ENCODE results near the gene UGT2B7. TPM values are rescaled to one million over a fixed set of nuclear protein-coding genes. Genes with fewer than 3 reads are reported as not detected.

Gene UGT2B7
- total RNA-seq, 1 donor from 2014 or later = not detected

DNA sequence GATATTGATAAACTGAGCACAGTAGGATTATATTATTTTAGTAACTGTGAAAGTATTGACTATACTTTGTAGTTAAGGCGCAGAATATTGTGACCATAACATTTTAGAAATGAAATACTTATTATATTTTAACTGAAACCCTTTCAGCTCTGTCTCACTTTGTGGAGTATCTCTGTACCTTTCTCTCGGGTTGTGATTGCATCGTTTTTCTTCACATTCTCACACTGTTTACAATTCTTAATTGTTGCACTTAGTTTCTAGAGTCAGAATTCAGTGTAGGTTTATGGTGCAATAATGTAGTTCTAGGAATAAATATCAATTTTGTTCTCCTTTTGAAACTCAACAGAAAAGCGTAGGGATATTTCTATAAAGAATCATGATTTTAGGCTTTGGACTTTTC is 57.7 kb downstream of the UGT2B7 start:
- Mint-ChIP-seq H3K4me3 (no peak overlapping the region), H3K27ac (no peak overlapping the region), H3K9me3 (no peaks in the 10 kb centered on the region), H3K36me3 (no peaks in the 10 kb centered on the region), H3K4me1 (peaks cover 4% of the 10 kb centered on the region), H3K27me3 (ENCODE audit: low read depth) (no peaks in the 10 kb centered on the region)
- DNase-seq (ENCODE audit: low spot score in 2 of 2, unreplicated experiment in 2 of 2) = no peak
- TF ChIP-seq, protein P1, sequence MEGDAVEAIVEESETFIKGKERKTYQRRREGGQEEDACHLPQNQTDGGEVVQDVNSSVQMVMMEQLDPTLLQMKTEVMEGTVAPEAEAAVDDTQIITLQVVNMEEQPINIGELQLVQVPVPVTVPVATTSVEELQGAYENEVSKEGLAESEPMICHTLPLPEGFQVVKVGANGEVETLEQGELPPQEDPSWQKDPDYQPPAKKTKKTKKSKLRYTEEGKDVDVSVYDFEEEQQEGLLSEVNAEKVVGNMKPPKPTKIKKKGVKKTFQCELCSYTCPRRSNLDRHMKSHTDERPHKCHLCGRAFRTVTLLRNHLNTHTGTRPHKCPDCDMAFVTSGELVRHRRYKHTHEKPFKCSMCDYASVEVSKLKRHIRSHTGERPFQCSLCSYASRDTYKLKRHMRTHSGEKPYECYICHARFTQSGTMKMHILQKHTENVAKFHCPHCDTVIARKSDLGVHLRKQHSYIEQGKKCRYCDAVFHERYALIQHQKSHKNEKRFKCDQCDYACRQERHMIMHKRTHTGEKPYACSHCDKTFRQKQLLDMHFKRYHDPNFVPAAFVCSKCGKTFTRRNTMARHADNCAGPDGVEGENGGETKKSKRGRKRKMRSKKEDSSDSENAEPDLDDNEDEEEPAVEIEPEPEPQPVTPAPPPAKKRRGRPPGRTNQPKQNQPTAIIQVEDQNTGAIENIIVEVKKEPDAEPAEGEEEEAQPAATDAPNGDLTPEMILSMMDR (IDR thresholded peaks at IDR 0.05; ENCODE audit: unreplicated experiment) = no peak

DNA sequence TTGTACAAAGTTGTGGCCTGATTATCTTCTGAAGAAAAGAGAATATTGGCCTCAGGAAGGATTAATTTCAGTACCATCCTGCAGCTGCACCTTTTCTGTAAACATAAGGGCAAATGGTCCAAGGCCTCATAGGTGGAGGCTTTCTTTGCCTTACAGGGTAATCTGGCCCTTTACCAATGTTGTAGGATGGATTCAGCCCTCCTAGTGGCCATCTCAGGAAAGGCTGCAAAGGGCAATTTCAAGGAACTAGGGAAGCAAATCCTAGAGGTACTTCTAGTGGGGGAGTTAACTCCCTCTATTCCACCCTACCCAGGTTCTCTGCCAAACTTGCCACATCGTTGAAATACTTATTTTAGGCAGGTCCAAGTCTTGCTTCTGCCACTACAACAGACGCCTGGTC is 60.6 kb downstream of the UGT2B7 start:
- Mint-ChIP-seq H3K27me3 (ENCODE audit: low read depth) (no peaks in the 10 kb centered on the region), H3K36me3 (no peaks in the 10 kb centered on the region), H3K4me1 (peaks cover 4% of the 10 kb centered on the region), H3K27ac (no peak overlapping the region), H3K9me3 (no peaks in the 10 kb centered on the region), H3K4me3 (no peak overlapping the region)
- no peak for DNase-seq (ENCODE audit: low spot score in 2 of 2, unreplicated experiment in 2 of 2)
- TF ChIP-seq, protein P1 (IDR thresholded peaks at IDR 0.05; ENCODE audit: unreplicated experiment) = no peak

Other genes starting within 250 kb of the UGT2B7 start
- not detected in 3 replicates for gene UGT2A3, start 144.7 kb upstream of the UGT2B7 start, total RNA-seq
- gene UGT2B11, start 118.3 kb downstream of the UGT2B7 start, total RNA-seq = not detected in 3 replicates
- not detected in 3 replicates for gene UGT2B28, start 184.0 kb downstream of the UGT2B7 start, total RNA-seq